Muscle of leg (tissue), 11 donors: ENCODE data around the gene CYTIP. TPM values are rescaled to one million over a fixed set of nuclear protein-coding genes. Genes with fewer than 3 reads are reported as not detected.

ENCODE experiments used
- DNase-seq: peaks from one replicate; pipeline ENCODE4 v3.0.0; 2013
- H3K27ac ChIP-seq: one replicate; pipeline ENCODE4 v1.5.1; 2013; ENCODE audit warnings: mild to moderate bottlenecking, low read length, control low read depth
- H3K27me3 ChIP-seq: one replicate; pipeline ENCODE4 v1.6.1; 2013; ENCODE audit warnings: low read length; ENCODE audit not compliant: control insufficient read depth, insufficient read depth
- H3K36me3 ChIP-seq: one replicate; pipeline ENCODE4 v1.6.1; 2013; ENCODE audit warnings: low read length; ENCODE audit not compliant: control insufficient read depth, insufficient read depth
- H3K4me1 ChIP-seq: one replicate; pipeline ENCODE4 v1.6.1; 2013; ENCODE audit warnings: low read length; ENCODE audit not compliant: control insufficient read depth, insufficient read depth
- H3K4me3 ChIP-seq: one replicate; pipeline ENCODE4 v1.5.1; 2013; ENCODE audit warnings: low read length, control low read depth
- H3K9me3 ChIP-seq: replicated peaks from 2 replicates; pipeline ENCODE4 v1.6.1; 2013; ENCODE audit warnings: low read depth, low read length; ENCODE audit not compliant: control insufficient read depth
- WGBS: methylation state at CpG from one replicate; pipeline ENCODE4 v1.1.5; 2013; ENCODE audit warnings: missing lambda C conversion rate; ENCODE audit not compliant: insufficient coverage; 5-methylcytosine and 5-hydroxymethylcytosine counted together
- polyA plus RNA-seq, 8 donors: library from polyadenylated mRNA; unstranded; fragments of 120-200 nt; gene quantifications; one replicate each; pipeline versions ENCODE4 v1.2.1 to v1.2.3, GENCODE V29; 2013; ENCODE audit warnings: inconsistent platforms in 1 of 8, low replicate concordance in 1 of 8; ENCODE audit not compliant: insufficient read length in 8 of 8, insufficient read depth in 1 of 8
- total RNA-seq: library from RNA; stranded (reverse); fragments of 120-200 nt; gene quantifications from one replicate; pipeline ENCODE4 v1.2.4, GENCODE V29; 2013

CYTIP gene
- total and polyA plus RNA-seq, 9 donors, result 0.43 to 3.5 (median 0.87) TPM

DNA sequence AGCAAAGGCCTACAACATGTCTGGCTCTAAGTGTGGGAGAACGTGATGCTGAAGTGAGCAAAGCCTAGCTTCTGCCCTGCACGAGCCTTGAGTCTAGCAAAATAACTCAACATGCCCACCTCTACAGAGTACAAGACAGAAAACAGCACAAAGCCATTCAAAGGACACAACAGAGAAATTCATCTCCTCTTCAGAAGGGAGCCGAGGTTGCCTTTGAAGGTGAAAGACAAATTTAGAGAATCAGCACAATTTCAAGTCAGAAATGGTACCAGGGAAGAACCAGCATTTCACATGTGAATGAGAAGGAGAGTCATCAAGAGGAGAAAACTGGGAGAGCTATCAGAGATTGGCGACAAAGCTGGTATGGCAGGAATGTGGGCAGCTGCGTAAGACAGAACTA lies 21.7 kb upstream of the CYTIP start:
- Histone ChIP-seq H3K27me3 (no peaks in the 10 kb centered on the region), H3K9me3 (no peaks in the 10 kb centered on the region), H3K27ac (no peak overlapping the region), H3K36me3 (no peaks in the 10 kb centered on the region), H3K4me1 (peaks cover 2% of the 10 kb centered on the region), H3K4me3 (no peak overlapping the region)
- WGBS, result 86% methylated on average over 4 of the region's 5 CpGs
- DNase-seq, result no peak

GRCh38 chr2:157463002-157463401 lies 19.1 kb upstream of the CYTIP start:
- H3K4me3 ChIP-seq, result no peak overlapping the region
- no peaks in the 10 kb centered on the region for H3K36me3 ChIP-seq
- no peaks in the 10 kb centered on the region for H3K9me3 ChIP-seq
- no peak overlapping the region for H3K27ac ChIP-seq
- H3K27me3 ChIP-seq, result no peaks in the 10 kb centered on the region
- H3K4me1 ChIP-seq, result peaks cover 2% of the 10 kb centered on the region
- no CpG with 5 or more reads among the region's 6 CpGs for WGBS
- DNase-seq, result no peak

DNA sequence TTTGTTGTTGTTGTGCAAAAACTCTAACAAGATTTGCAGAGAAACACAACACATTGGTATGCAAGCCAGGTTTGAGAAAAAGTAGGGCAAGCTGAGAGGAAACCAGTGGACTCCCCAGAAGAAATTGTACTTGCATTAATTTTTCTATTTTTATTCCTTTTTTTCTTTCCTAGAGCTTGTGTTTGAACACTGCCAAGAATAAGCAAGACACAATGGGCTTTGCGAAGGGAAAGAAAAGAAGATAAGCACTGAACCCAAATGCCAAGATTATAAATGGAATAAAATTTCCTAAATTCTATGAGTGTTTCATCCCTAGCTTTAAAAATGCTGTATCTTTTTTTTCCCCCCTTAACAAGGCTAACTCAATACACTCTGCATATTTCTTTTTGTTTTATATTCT lies 17.0 kb upstream of the CYTIP start:
- no peaks in the 10 kb centered on the region for H3K9me3 ChIP-seq
- WGBS, result no CpG with 5 or more reads among the region's 1 CpG
- DNase-seq, result peak; percentile 15
- peaks cover 2% of the 10 kb centered on the region for H3K4me1 ChIP-seq
- H3K27me3 ChIP-seq, result no peaks in the 10 kb centered on the region
- no peak overlapping the region for H3K27ac ChIP-seq
- H3K36me3 ChIP-seq, result no peaks in the 10 kb centered on the region
- no peak overlapping the region for H3K4me3 ChIP-seq

DNA sequence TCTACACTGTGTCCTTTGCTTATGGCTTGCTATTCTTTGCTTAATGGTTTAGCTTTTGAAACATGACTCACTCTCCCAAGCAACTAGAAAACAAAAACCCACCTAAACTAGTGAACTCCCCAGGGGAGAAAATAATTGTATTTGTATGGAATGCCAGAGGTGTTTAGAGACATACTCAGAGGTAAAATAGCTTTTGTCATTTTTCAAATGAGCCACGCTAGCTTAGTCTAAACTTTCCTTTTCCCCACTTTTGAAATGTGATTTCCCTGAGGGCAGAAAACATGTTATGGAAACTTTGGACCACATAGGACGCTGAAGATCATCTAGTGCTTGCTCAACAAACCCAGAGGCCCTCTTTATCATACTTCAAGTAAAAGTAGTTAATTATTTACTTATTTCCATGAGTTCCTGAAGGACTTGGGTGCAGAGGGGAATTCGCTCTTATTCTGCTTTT lies 16.5 kb upstream of the CYTIP start:
- peak; percentile 46 for DNase-seq
- Histone ChIP-seq H3K36me3 (no peaks in the 10 kb centered on the region), H3K9me3 (no peaks in the 10 kb centered on the region), H3K4me3 (no peak overlapping the region), H3K27ac (no peak overlapping the region), H3K27me3 (no peaks in the 10 kb centered on the region), H3K4me1 (peaks cover under 1% of the 10 kb centered on the region)
- WGBS, result no CpG with 5 or more reads among the region's 3 CpGs

GRCh38 chr2:157459486-157459885 lies 15.6 kb upstream of the CYTIP start:
- H3K27ac ChIP-seq, result no peak overlapping the region
- no peaks in the 10 kb centered on the region for H3K36me3 ChIP-seq
- WGBS, result no CpG with 5 or more reads among the region's 6 CpGs
- H3K27me3 ChIP-seq, result no peaks in the 10 kb centered on the region
- DNase-seq, result peak; percentile 42
- H3K4me3 ChIP-seq, result no peak overlapping the region
- no peaks in the 10 kb centered on the region for H3K4me1 ChIP-seq
- no peaks in the 10 kb centered on the region for H3K9me3 ChIP-seq

DNA sequence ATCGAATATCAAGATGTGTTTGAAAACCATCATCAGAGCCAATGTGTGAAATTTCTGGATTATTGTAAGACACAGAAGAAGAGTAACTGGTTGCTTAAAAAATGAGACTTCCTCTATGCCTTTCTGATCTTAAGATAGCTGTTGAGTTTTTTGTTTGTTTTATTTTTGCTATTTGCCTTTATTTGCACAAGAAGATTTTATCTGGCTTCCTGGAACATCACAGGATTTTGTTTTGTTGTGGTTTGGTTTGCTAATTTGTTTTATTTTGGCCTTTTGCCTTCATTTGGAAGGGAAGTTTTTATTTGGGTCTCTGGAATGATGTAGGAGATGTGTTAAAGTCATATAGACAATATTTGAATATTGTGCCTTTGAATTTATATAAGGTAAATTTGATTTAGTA lies 3.9 kb upstream of the CYTIP start:
- no peaks in the 10 kb centered on the region for H3K36me3 ChIP-seq
- no peak for DNase-seq
- no peak overlapping the region for H3K4me3 ChIP-seq
- WGBS, result no CpG with 5 or more reads among the region's 1 CpG
- no peaks in the 10 kb centered on the region for H3K9me3 ChIP-seq
- no peaks in the 10 kb centered on the region for H3K27me3 ChIP-seq
- H3K27ac ChIP-seq, result no peak overlapping the region
- no peaks in the 10 kb centered on the region for H3K4me1 ChIP-seq

GRCh38 chr2:157447031-157447430 lies 3.1 kb upstream of the CYTIP start:
- no peaks in the 10 kb centered on the region for H3K27me3 ChIP-seq
- no peaks in the 10 kb centered on the region for H3K36me3 ChIP-seq
- no peaks in the 10 kb centered on the region for H3K9me3 ChIP-seq
- no peak for DNase-seq
- H3K4me3 ChIP-seq, result no peak overlapping the region
- H3K27ac ChIP-seq, result no peak overlapping the region
- WGBS, result no CpG with 5 or more reads among the region's 1 CpG
- H3K4me1 ChIP-seq, result no peaks in the 10 kb centered on the region

- Histone ChIP-seq H3K27ac (no peak overlapping the region), H3K4me3 (no peak overlapping the region), H3K9me3 (no peaks in the 10 kb centered on the region), H3K36me3 (no peaks in the 10 kb centered on the region), H3K4me1 (peaks cover 6% of the 10 kb centered on the region), H3K27me3 (no peaks in the 10 kb centered on the region)
- WGBS, result 94% methylated on average over 2 of the region's 3 CpGs
- DNase-seq, result no peak
These were observed 752 bp upstream of the CYTIP start for GRCh38 chr2:157444641-157445040.

- no peak overlapping the region for H3K27ac ChIP-seq
These were observed 799 bp downstream of the CYTIP start for GRCh38 chr2:157443090-157443489.

DNA sequence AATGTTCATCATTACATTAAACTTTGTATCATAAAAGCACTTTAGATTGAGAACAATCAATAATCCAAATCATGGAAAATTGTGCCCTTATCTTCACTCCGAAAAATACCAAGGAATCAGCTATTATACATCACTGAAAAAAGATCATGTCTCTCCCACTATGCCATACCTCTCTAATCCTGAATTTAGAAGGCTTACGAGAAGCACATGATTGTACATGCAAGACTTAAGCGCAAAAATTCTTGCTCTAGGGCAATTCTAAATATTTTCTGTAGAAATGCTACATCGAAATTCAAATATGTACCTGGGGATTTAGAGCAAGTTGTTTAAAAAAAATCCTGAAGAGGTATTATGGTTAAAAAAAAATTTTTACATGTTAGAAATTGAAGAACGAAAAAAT lies 1.3 kb downstream of the CYTIP start:
- H3K4me3 ChIP-seq, result no peak overlapping the region
- no peak for DNase-seq
- no peaks in the 10 kb centered on the region for H3K27me3 ChIP-seq
- no peaks in the 10 kb centered on the region for H3K36me3 ChIP-seq
- no peaks in the 10 kb centered on the region for H3K9me3 ChIP-seq
- H3K4me1 ChIP-seq, result peaks cover 10% of the 10 kb centered on the region
- 0% methylated on average over 1 of the region's 5 CpGs for WGBS
- no peak overlapping the region for H3K27ac ChIP-seq

More at GRCh38 chr2:157443090-157443489, 799 bp downstream of the CYTIP start:
- DNase-seq, result no peak
- Histone ChIP-seq H3K27me3 (no peaks in the 10 kb centered on the region), H3K4me1 (peaks cover 10% of the 10 kb centered on the region), H3K9me3 (no peaks in the 10 kb centered on the region), H3K36me3 (no peaks in the 10 kb centered on the region), H3K4me3 (no peak overlapping the region)

GRCh38 chr2:157442191-157442590 lies 1.7 kb downstream of the CYTIP start:
- H3K27me3 ChIP-seq, result no peaks in the 10 kb centered on the region
- no peak overlapping the region for H3K27ac ChIP-seq
- DNase-seq, result no peak
- H3K36me3 ChIP-seq, result no peaks in the 10 kb centered on the region
- no peak overlapping the region for H3K4me3 ChIP-seq
- peaks cover 10% of the 10 kb centered on the region for H3K4me1 ChIP-seq
- no peaks in the 10 kb centered on the region for H3K9me3 ChIP-seq
- WGBS, result no CpG with 5 or more reads among the region's 2 CpGs
